ENCODE data around the gene ATXN2L. TPM values are rescaled to one million over a fixed set of nuclear protein-coding genes. Genes with fewer than 3 reads are reported as not detected.

ATXN2L gene
- total and polyA plus RNA-seq, 10 of the 15 experiments (the other 5 are each of a cell fraction or from before 2014, with no cell fraction given): 3.5 to 210 (median 61.1) TPM

DNA sequence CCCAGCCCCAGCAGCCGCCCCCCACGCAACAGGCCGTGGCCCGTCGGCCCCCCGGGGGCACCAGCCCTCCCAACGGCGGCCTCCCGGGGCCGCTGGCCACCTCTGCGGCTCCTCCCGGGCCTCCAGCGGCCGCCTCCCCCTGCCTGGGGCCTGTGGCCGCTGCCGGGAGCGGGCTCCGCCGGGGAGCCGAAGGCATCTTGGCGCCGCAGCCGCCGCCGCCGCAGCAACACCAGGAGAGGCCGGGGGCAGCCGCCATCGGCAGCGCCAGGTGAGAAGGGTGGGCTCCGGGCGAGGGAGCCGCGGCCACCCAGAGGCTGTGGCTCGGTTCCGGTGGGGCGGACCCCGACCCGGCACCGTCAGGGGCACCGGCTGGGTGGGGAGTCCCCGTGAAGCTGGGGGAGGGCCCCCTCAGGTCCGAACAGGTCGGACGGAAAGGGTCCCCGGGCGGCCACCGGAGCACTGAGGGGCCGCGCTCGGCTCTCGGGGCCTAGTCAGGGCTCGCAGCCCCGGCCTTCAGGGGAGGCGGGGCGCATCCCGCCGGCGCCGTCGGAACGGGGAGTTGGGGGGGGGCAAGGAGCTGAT is 583 bp downstream of the ATXN2L start:
- SMC1A ChIA-PET (ENCODE audit: uncharacterized antibody, unreplicated experiment): interaction anchor here (0.6 kb wide), 1 partner anchor 23 kb away, joined by 4 read pairs; no protein-coding TSS in a partner anchor
- Histone ChIP-seq H3K4me2 (ENCODE audit: control insufficient read depth, insufficient read depth) (peak overlapping the region; percentile 33; the same call in 1 of the 2 replicates), H3K36me3 (ENCODE audit: control insufficient read depth in 2 of 2, insufficient read depth in 2 of 2, low read length in 1 of 2) (peaks cover 17 to 24% of the 10 kb centered on the region in 2 experiments), H3K79me2 (ENCODE audit: control insufficient read depth, insufficient read depth, low read length) (peaks cover 55% of the 10 kb centered on the region), H3K4me3 (peak overlapping the region; percentile 73), H3K4me1 (ENCODE audit: control insufficient read depth, insufficient read depth, low read length) (peaks cover 8% of the 10 kb centered on the region; the same call in 1 of the 2 replicates), H2AFZ (ENCODE audit: control insufficient read depth, low read depth, low read length) (no peak overlapping the region), H3K9me3 (replicated peaks; ENCODE audit: control insufficient read depth, insufficient read depth, low read length) (no peaks in the 10 kb centered on the region), H3K27ac (ENCODE audit: control insufficient read depth, insufficient read depth) (peak overlapping the region; percentile 97), H3K27me3 (replicated peaks in 1 of 2; ENCODE audit: control insufficient read depth in 2 of 2, insufficient read depth in 2 of 2, low read length in 1 of 2) (no peaks in the 10 kb centered on the region), H3K9ac (ENCODE audit: control insufficient read depth, insufficient read depth, low read length) (peak overlapping the region; percentile 98), H4K20me1 (ENCODE audit: control insufficient read depth, insufficient read depth) (peaks cover 10% of the 10 kb centered on the region)
- no peak for FAIRE-seq
- CTCF ChIA-PET: interaction anchor here (0.9 to 2.0 kb wide), 3 partner anchors 23 to 121 kb away, joined by 3 to 7 read pairs (median 3); partner anchors contain the start of gene TUFM
- BruUV-seq (replicated peaks): no TSS peak
- peak; percentile 9; the same call in 2 of the 3 replicates for ATAC-seq
- RAD21 ChIA-PET (ENCODE audit: unreplicated experiment): interaction anchor here (1.1 to 2.0 kb wide), 5 partner anchors 23 to 122 kb away, joined by 4 to 7 read pairs (median 5); partner anchors contain the start of genes CD19 and TUFM
- under 1% methylated on average over 44 of the region's 62 CpGs for WGBS (ENCODE audit: insufficient coverage, insufficient replicate concordance, low lambda C conversion rate, missing lambda C conversion rate)
- no peak for DNase-seq (ENCODE audit: low read depth, low spot score)
- in situ Hi-C loops (cut with MboI): no loop called here
- POLR2A ChIA-PET: interaction anchor here (0.7 to 3.9 kb wide), 6 partner anchors 24 to 112 kb away, joined by 3 to 28 read pairs (median 8); partner anchors contain the start of genes CD19 and TUFM
- intact Hi-C loops (cut with micrococcal nuclease; ENCODE audit: unreplicated experiment): loop anchor here (5.0 kb wide), 1 partner anchor 124 kb away; no protein-coding TSS in a partner anchor
- TF ChIP-seq ASH2L (IDR thresholded peaks at IDR 0.05; ENCODE audit: borderline replicate concordance, low read depth): no peak
- no peak for TF ChIP-seq NRF1 (conservative IDR thresholded peaks at IDR 0.05; ENCODE audit: low read depth, low read length)
- no peak for TF ChIP-seq CREB1 (IDR thresholded peaks at IDR 0.05; ENCODE audit: low read depth)
- 0 out of 2 replicates have a peak, but pooled peaks have one; percentile 47 for TF ChIP-seq ZNF687 (IDR thresholded peaks at IDR 0.05)
- no peak for TF ChIP-seq ATF7 (IDR thresholded peaks at IDR 0.05; ENCODE audit: low read depth)
- no peak for TF ChIP-seq MLLT1 (IDR thresholded peaks at IDR 0.05)
- 0 out of 2 replicates have a peak, but pooled peaks have one; percentile 22 for TF ChIP-seq SIN3A (IDR thresholded peaks at IDR 0.05; ENCODE audit: low read depth, low read length)
- no peak for TF ChIP-seq POLR2AphosphoS5 (IDR thresholded peaks at IDR 0.05; ENCODE audit: low read length)
- no peak for TF ChIP-seq ELK1 (IDR thresholded peaks at IDR 0.05; ENCODE audit: low read depth, low read length)
- TF ChIP-seq ATF3 (IDR thresholded peaks at IDR 0.05; ENCODE audit: borderline replicate concordance, extremely low read depth, low read depth, low read length): no peak
- TF ChIP-seq ZNF207 (IDR thresholded peaks at IDR 0.05; ENCODE audit: borderline replicate concordance): no peak
- TF ChIP-seq, protein P1, sequence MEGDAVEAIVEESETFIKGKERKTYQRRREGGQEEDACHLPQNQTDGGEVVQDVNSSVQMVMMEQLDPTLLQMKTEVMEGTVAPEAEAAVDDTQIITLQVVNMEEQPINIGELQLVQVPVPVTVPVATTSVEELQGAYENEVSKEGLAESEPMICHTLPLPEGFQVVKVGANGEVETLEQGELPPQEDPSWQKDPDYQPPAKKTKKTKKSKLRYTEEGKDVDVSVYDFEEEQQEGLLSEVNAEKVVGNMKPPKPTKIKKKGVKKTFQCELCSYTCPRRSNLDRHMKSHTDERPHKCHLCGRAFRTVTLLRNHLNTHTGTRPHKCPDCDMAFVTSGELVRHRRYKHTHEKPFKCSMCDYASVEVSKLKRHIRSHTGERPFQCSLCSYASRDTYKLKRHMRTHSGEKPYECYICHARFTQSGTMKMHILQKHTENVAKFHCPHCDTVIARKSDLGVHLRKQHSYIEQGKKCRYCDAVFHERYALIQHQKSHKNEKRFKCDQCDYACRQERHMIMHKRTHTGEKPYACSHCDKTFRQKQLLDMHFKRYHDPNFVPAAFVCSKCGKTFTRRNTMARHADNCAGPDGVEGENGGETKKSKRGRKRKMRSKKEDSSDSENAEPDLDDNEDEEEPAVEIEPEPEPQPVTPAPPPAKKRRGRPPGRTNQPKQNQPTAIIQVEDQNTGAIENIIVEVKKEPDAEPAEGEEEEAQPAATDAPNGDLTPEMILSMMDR (IDR thresholded peaks at IDR 0.05 in 2 of 3, conservative IDR thresholded peaks at IDR 0.05 in 1 of 3; ENCODE audit: control insufficient read depth in 2 of 3, extremely low read depth in 1 of 3, insufficient read depth in 1 of 3, low read depth in 3 of 3, low read length in 3 of 3): no peak
- peak; percentile 69 for TF ChIP-seq GATAD2B (conservative IDR thresholded peaks at IDR 0.05; ENCODE audit: low read depth)

Measured in GM12878 (cell line).